Nephron progenitor cell (in vitro differentiated cells): ENCODE measurements around the gene C9orf43.
A peak's percentile ranks its signal among the peaks of the same experiment; 100 is the strongest.

Experiments used
- DNase-seq: peaks from one replicate; pipeline ENCODE4 v3.0.0; 2021
- H3K27ac Mint-ChIP-seq: 2 replicates; pipeline ENCODE4 v1.8.0; 2021; ENCODE audit warnings: mild to moderate bottlenecking, moderate library complexity, mixed read lengths
- H3K27me3 Mint-ChIP-seq: 2 replicates; pipeline ENCODE4 v1.8.0; 2021; ENCODE audit warnings: mild to moderate bottlenecking, low read depth, mixed read lengths; ENCODE audit not compliant: poor library complexity
- H3K36me3 Mint-ChIP-seq: 2 replicates; pipeline ENCODE4 v1.8.0; 2021; ENCODE audit warnings: low read depth, mixed read lengths
- H3K4me1 Mint-ChIP-seq: 2 replicates; pipeline ENCODE4 v1.8.0; 2021; ENCODE audit warnings: mixed read lengths
- H3K4me3 Mint-ChIP-seq: 2 replicates; pipeline ENCODE4 v1.8.0; 2021; ENCODE audit warnings: mild to moderate bottlenecking, moderate library complexity, mixed read lengths
- H3K9me3 Mint-ChIP-seq: 2 replicates; pipeline ENCODE4 v1.8.0; 2021; ENCODE audit warnings: mild to moderate bottlenecking, moderate library complexity, mixed read lengths
- TF ChIP-seq, protein P1 (sequence below): fragments of 200-600 bp; sonication (generic); IDR thresholded peaks from 2 replicates; pipeline ENCODE4 v1.5.0; 2021; ENCODE audit warnings: antibody characterized with exemption

C9orf43 gene

DNA sequence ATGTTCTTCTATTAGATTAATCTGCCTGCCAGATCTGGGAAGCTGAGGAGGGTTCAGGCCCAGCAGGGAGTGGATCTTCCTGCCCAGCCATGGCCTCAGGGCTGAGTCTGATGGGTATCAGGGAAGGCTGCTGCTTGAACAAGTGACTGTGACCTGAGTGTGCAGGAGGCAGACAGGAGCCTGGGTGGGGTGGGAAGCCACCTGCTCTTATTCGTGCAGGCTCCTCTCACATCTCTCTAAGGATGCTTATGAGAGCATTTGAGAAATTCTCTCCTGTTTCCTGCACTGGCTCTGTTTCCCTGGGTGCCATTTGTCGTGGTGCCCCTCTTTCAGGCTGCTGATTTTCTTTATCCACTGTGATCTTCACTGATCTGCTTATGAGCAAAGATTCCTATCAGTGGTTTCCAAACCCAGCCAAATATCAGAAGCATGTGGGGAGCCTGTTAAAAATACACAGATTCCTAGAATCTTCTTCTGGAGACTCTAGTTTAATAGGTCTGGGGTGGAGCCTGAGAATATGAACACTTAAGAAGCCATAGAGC is 55.1 kb downstream of the C9orf43 start:
- Mint-ChIP-seq H3K4me3 (peak overlapping the region; percentile 75), H3K9me3 (peaks cover 9% of the 10 kb centered on the region)

DNA sequence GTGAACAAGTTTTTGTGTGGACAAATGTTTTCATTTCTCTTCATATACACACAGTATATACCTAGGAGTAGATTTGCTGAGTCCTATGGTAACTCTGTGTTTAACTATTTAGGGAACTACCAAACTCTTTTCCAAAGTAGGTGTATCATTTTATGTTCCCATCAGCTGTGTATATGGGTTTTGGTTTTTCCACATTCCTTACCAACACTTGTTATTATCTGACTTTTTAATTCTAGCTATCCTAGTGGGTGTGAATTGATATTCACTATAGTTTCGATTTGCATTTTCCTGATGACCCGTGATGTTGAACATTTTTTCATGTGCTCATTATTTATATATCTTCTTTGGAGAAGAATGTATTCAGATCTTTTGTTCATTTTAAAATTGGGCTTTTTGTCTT is 56.6 kb downstream of the C9orf43 start:
- Mint-ChIP-seq H3K9me3 (peaks cover 15% of the 10 kb centered on the region), H3K4me3 (no peak overlapping the region), H3K27me3 (peaks cover 32% of the 10 kb centered on the region), H3K27ac (no peak overlapping the region), H3K4me1 (peaks cover 37% of the 10 kb centered on the region), H3K36me3 (peaks cover 6% of the 10 kb centered on the region)
- TF ChIP-seq, protein P1, sequence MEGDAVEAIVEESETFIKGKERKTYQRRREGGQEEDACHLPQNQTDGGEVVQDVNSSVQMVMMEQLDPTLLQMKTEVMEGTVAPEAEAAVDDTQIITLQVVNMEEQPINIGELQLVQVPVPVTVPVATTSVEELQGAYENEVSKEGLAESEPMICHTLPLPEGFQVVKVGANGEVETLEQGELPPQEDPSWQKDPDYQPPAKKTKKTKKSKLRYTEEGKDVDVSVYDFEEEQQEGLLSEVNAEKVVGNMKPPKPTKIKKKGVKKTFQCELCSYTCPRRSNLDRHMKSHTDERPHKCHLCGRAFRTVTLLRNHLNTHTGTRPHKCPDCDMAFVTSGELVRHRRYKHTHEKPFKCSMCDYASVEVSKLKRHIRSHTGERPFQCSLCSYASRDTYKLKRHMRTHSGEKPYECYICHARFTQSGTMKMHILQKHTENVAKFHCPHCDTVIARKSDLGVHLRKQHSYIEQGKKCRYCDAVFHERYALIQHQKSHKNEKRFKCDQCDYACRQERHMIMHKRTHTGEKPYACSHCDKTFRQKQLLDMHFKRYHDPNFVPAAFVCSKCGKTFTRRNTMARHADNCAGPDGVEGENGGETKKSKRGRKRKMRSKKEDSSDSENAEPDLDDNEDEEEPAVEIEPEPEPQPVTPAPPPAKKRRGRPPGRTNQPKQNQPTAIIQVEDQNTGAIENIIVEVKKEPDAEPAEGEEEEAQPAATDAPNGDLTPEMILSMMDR: no peak
- DNase-seq: no peak

More for the DNA sequence above, 55.1 kb downstream of the C9orf43 start:
- Mint-ChIP-seq H3K36me3 (no peaks in the 10 kb centered on the region), H3K27ac (no peak overlapping the region), H3K27me3 (peaks cover 34% of the 10 kb centered on the region), H3K4me1 (peaks cover 34% of the 10 kb centered on the region)
- TF ChIP-seq, protein P1: no peak
- DNase-seq: no peak

GRCh38 chr9:113468716-113469448 is 58.3 kb downstream of the C9orf43 start:
- peaks cover 24% of the 10 kb centered on the region for H3K27me3 Mint-ChIP-seq

GRCh38 chr9:113471143-113471542 is 60.6 kb downstream of the C9orf43 start:
- peaks cover 19% of the 10 kb centered on the region for H3K9me3 Mint-ChIP-seq
- peaks cover 17% of the 10 kb centered on the region for H3K27me3 Mint-ChIP-seq
- TF ChIP-seq, protein P1: no peak
- no peak overlapping the region for H3K4me3 Mint-ChIP-seq
- DNase-seq: no peak
- H3K27ac Mint-ChIP-seq: no peak overlapping the region
- peaks cover 3% of the 10 kb centered on the region for H3K4me1 Mint-ChIP-seq
- H3K36me3 Mint-ChIP-seq: peaks cover 10% of the 10 kb centered on the region

More at GRCh38 chr9:113468716-113469448, 58.3 kb downstream of the C9orf43 start:
- Mint-ChIP-seq H3K36me3 (peaks cover 10% of the 10 kb centered on the region), H3K9me3 (peaks cover 19% of the 10 kb centered on the region), H3K4me3 (no peak overlapping the region), H3K4me1 (peaks cover 24% of the 10 kb centered on the region), H3K27ac (no peak overlapping the region)
- TF ChIP-seq, protein P1: no peak
- no peak for DNase-seq

DNA sequence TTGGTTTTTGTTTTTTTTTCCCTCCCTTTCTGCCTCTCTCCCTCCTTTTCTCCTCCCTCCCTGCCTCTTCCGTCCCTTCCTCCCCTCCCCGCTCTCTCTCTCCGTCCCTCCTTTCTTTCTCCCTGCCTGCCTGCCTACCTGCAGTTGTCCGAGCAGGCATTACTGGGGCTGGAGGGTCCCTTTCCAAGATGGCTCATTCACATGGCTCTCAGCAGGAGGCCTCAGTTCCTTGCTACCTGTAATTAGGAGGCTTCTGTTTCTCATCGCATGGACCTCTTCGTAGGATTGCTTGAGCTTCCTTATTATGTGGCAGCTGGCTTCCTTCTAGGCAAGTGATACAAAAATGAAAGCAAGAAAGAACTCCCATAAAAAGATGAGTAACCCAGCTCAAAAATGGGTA is 61.0 kb downstream of the C9orf43 start:
- Mint-ChIP-seq H3K27ac (no peak overlapping the region), H3K36me3 (peaks cover 10% of the 10 kb centered on the region), H3K27me3 (peaks cover 13% of the 10 kb centered on the region), H3K4me3 (no peak overlapping the region), H3K9me3 (peaks cover 19% of the 10 kb centered on the region), H3K4me1 (peaks cover 3% of the 10 kb centered on the region)
- no peak for DNase-seq
- TF ChIP-seq, protein P1: no peak

- H3K4me1 Mint-ChIP-seq: peaks cover 3% of the 10 kb centered on the region
- H3K9me3 Mint-ChIP-seq: peaks cover 13% of the 10 kb centered on the region
- DNase-seq: no peak
- peaks cover 10% of the 10 kb centered on the region for H3K36me3 Mint-ChIP-seq
- H3K27ac Mint-ChIP-seq: no peak overlapping the region
- peaks cover 18% of the 10 kb centered on the region for H3K27me3 Mint-ChIP-seq
- TF ChIP-seq, protein P1: no peak
- no peak overlapping the region for H3K4me3 Mint-ChIP-seq
Measured at GRCh38 chr9:113472199-113472598, 61.7 kb downstream of the C9orf43 start.
